ENCODE data around the gene SLC6A11.

SLC6A11 gene

GRCh38 chr3:10792208-10792607 lies 23.8 kb upstream of the SLC6A11 start:
- no peak for DNase-seq

GRCh38 chr3:10798600-10799367 lies 17.2 kb upstream of the SLC6A11 start:
- DNase-seq, result no peak

GRCh38 chr3:10804183-10804648 lies 11.8 kb upstream of the SLC6A11 start:
- DNase-seq, result no peak

GRCh38 chr3:10806006-10806405 lies 10.0 kb upstream of the SLC6A11 start:
- DNase-seq, result no peak

- DNase-seq, result no peak
Observed at GRCh38 chr3:10808130-10808735, 7.8 kb upstream of the SLC6A11 start.

GRCh38 chr3:10808974-10809373 lies 7.1 kb upstream of the SLC6A11 start:
- no peak for DNase-seq

- no peak for DNase-seq
Observed at GRCh38 chr3:10810376-10810775, 5.7 kb upstream of the SLC6A11 start.

GRCh38 chr3:10813425-10813824 lies 2.6 kb upstream of the SLC6A11 start:
- DNase-seq, result no peak

- DNase-seq, result no peak
Observed at GRCh38 chr3:10814623-10815022, 1.4 kb upstream of the SLC6A11 start.

- no peak for DNase-seq
Observed at GRCh38 chr3:10815487-10815886, 541 bp upstream of the SLC6A11 start.

- no peak for DNase-seq
Observed at GRCh38 chr3:10816863-10817253, 830 bp downstream of the SLC6A11 start.

GRCh38 chr3:10817506-10817905 lies 1.5 kb downstream of the SLC6A11 start:
- DNase-seq, result no peak

GRCh38 chr3:10822055-10822454 lies 6.0 kb downstream of the SLC6A11 start:
- DNase-seq, result no peak

- no peak for DNase-seq
Observed at GRCh38 chr3:10822708-10823515, 6.9 kb downstream of the SLC6A11 start.

- no peak for DNase-seq
Observed at GRCh38 chr3:10823516-10823818, 7.4 kb downstream of the SLC6A11 start.

GRCh38 chr3:10824468-10824867 lies 8.4 kb downstream of the SLC6A11 start:
- no peak for DNase-seq

- DNase-seq, result no peak
Observed at GRCh38 chr3:10833855-10834414, 17.9 kb downstream of the SLC6A11 start.

GRCh38 chr3:10834951-10835350 lies 18.9 kb downstream of the SLC6A11 start:
- DNase-seq, result no peak

- no peak for DNase-seq
Observed at GRCh38 chr3:10835406-10835805, 19.4 kb downstream of the SLC6A11 start.

- no peak for DNase-seq
Observed at GRCh38 chr3:10836676-10837075, 20.6 kb downstream of the SLC6A11 start.

GRCh38 chr3:10837849-10838248 lies 21.8 kb downstream of the SLC6A11 start:
- DNase-seq, result no peak

- no peak for DNase-seq
Observed at GRCh38 chr3:10839167-10839566, 23.1 kb downstream of the SLC6A11 start.

GRCh38 chr3:10841100-10841499 lies 25.1 kb downstream of the SLC6A11 start:
- DNase-seq, result no peak

- no peak for DNase-seq
Observed at GRCh38 chr3:10843378-10843777, 27.4 kb downstream of the SLC6A11 start.

All from AML-193 (cell line).